Measurements from ENCODE around the gene RAPGEF4.

- no peak for TF ChIP-seq POLR2A (IDR thresholded peaks at IDR 0.05; ENCODE audit: borderline replicate concordance, extremely low read depth, insufficient read depth, insufficient read length)
- TF ChIP-seq, protein P1, sequence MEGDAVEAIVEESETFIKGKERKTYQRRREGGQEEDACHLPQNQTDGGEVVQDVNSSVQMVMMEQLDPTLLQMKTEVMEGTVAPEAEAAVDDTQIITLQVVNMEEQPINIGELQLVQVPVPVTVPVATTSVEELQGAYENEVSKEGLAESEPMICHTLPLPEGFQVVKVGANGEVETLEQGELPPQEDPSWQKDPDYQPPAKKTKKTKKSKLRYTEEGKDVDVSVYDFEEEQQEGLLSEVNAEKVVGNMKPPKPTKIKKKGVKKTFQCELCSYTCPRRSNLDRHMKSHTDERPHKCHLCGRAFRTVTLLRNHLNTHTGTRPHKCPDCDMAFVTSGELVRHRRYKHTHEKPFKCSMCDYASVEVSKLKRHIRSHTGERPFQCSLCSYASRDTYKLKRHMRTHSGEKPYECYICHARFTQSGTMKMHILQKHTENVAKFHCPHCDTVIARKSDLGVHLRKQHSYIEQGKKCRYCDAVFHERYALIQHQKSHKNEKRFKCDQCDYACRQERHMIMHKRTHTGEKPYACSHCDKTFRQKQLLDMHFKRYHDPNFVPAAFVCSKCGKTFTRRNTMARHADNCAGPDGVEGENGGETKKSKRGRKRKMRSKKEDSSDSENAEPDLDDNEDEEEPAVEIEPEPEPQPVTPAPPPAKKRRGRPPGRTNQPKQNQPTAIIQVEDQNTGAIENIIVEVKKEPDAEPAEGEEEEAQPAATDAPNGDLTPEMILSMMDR (IDR thresholded peaks at IDR 0.05 in 2 of 3, conservative IDR thresholded peaks at IDR 0.05 in 1 of 3; ENCODE audit: borderline replicate concordance in 1 of 3, insufficient read depth in 1 of 3, low read depth in 2 of 3, low read length in 2 of 3): no peak
Measured at GRCh38 chr2:173066887-173067676, 331.4 kb downstream of the RAPGEF4 start.
